Astrocyte of the spinal cord (primary cell): Measurements from ENCODE around the gene VOPP1.

Experiments
- DNase-seq: peaks from one replicate; pipeline ENCODE4 v3.0.0; 2011; ENCODE audit warnings: low read depth, low spot score
- H3K4me3 ChIP-seq: 2 replicates; pipeline ENCODE4 v1.5.1; 2011; ENCODE audit warnings: low read depth, mild to moderate bottlenecking, low read length, moderate library complexity
- CTCF ChIP-seq: IDR thresholded peaks from 2 replicates; pipeline ENCODE4 v1.5.1; 2012; ENCODE audit warnings: low read depth, mild to moderate bottlenecking, low read length, inconsistent platforms
- in situ Hi-C: cut with HindIII; loops from 2 replicates; pipeline ENCODE4 v1.10.0; 2017; ENCODE audit warnings: low sequenced_read_pairs

The VOPP1 gene

GRCh38 chr7:55518836-55519235 is 53.5 kb downstream of the VOPP1 start:
- in situ Hi-C loops = no loop called here
- TF ChIP-seq CTCF = no peak
- no peak for DNase-seq
- no peak overlapping the region for H3K4me3 ChIP-seq

GRCh38 chr7:55517936-55518689 is 54.2 kb downstream of the VOPP1 start:
- in situ Hi-C loops = no loop called here
- H3K4me3 ChIP-seq = no peak overlapping the region
- DNase-seq = peak; percentile 50
- TF ChIP-seq CTCF = no peak

- no peak for TF ChIP-seq CTCF
- no peak for DNase-seq
- in situ Hi-C loops = no loop called here
- no peak overlapping the region for H3K4me3 ChIP-seq
Measured at GRCh38 chr7:55517191-55517633, 55.1 kb downstream of the VOPP1 start.

GRCh38 chr7:55516409-55516808 is 55.9 kb downstream of the VOPP1 start:
- no peak for TF ChIP-seq CTCF
- in situ Hi-C loops = no loop called here
- no peak overlapping the region for H3K4me3 ChIP-seq
- no peak for DNase-seq

GRCh38 chr7:55515569-55516279 is 56.6 kb downstream of the VOPP1 start:
- no peak for TF ChIP-seq CTCF
- H3K4me3 ChIP-seq = no peak overlapping the region
- DNase-seq = no peak
- in situ Hi-C loops = no loop called here

- in situ Hi-C loops = no loop called here
- no peak for DNase-seq
- no peak for TF ChIP-seq CTCF
Measured at GRCh38 chr7:55514546-55515265, 57.6 kb downstream of the VOPP1 start.

More at GRCh38 chr7:55514546-55515265, 57.6 kb downstream of the VOPP1 start:
- no peak overlapping the region for H3K4me3 ChIP-seq
